K562 (cell line): ENCODE data around the gene CCDC137. TPM values are rescaled to one million over a fixed set of nuclear protein-coding genes. Genes with fewer than 3 reads are reported as not detected.

Experiments used
- ATAC-seq: fragments of 200-7000 bp; cut with Tn5 transposase; 3 replicates; pipeline ENCODE4 v1.9.1; 2020; ENCODE audit warnings: moderate library complexity
- BruUV-seq: library from RNA; stranded (reverse); fragments of 400-500 nt; replicated peaks from 2 replicates; lab custom pipeline; 2021; lab: Mats Ljungman, UMichigan
- CTCF ChIA-PET: fragments of 300-600 bp; formaldehyde crosslinking; extraction: SDS; loops from one replicate; lab custom pipeline; 2021; ENCODE audit warnings: low intra/inter-chr PET ratio; lab: Yijun Ruan, JAX
- POLR2A ChIA-PET: fragments of 300-600, 350-650 bp; sonication (Branson Sonifier 250); formaldehyde crosslinking; extraction: SDS; loops from one replicate; lab custom pipeline; 2021; ENCODE audit warnings: antibody characterized with exemption, inconsistent platforms; lab: Yijun Ruan, JAX
- DNase-seq, 4 experiments: peaks; one replicate each; pipeline versions ENCODE4 v3.0.0 to v3.0.0-alpha.2; 2011 to 2018; ENCODE audit warnings: low spot score in 3 of 4, mixed read lengths in 3 of 4; ENCODE audit errors: extremely low read depth in 1 of 4
- FAIRE-seq: peaks from 2 replicates; lab custom pipeline; 2011; peaks lifted over from hg19 to GRCh38; lab: Jason Lieb, UNC
- H2AFZ ChIP-seq: 2 replicates; pipeline ENCODE4 v1.6.0; 2011; ENCODE audit warnings: low read depth, low read length, control low read depth, inconsistent platforms
- H3K27ac ChIP-seq: fragments of 200-600 bp; 3 replicates; pipeline ENCODE4 v1.8.0; 2011; ENCODE audit warnings: low read depth, mild to moderate bottlenecking, control low read depth, inconsistent platforms, low read length, moderate library complexity, mixed read lengths; ENCODE audit errors: extremely low read depth
- H3K27me3 ChIP-seq, 2 experiments: fragments of 300-600 bp in 1 of 2; 2 replicates in 1 of 2; 3 replicates in 1 of 2; pipeline versions ENCODE4 v1.6.0 to v1.8.0; 2011; ENCODE audit warnings: inconsistent platforms in 2 of 2, low read length in 2 of 2, mild to moderate bottlenecking in 1 of 2, mixed read lengths in 1 of 2, moderate library complexity in 1 of 2; ENCODE audit not compliant: control insufficient read depth in 2 of 2, insufficient read depth in 2 of 2
- H3K36me3 ChIP-seq: fragments of 300-600 bp; 3 replicates; pipeline ENCODE4 v1.8.0; 2011; ENCODE audit warnings: mild to moderate bottlenecking, low read length, inconsistent platforms; ENCODE audit not compliant: control insufficient read depth, insufficient read depth
- H3K4me1 ChIP-seq, 2 experiments: fragments of 200-600 bp in 1 of 2; replicated peaks in 1 of 2; 2 replicates in 1 of 2; 3 replicates in 1 of 2; pipeline versions ENCODE4 v1.5.1 to v1.8.0; 2011; ENCODE audit warnings: inconsistent platforms in 2 of 2, low read length in 2 of 2, mild to moderate bottlenecking in 1 of 2, mixed read lengths in 1 of 2, moderate library complexity in 1 of 2; ENCODE audit not compliant: control insufficient read depth in 2 of 2, insufficient read depth in 2 of 2
- H3K4me2 ChIP-seq: 2 replicates; pipeline ENCODE4 v1.6.1; 2011; ENCODE audit warnings: low read length, control low read depth, inconsistent platforms, mixed read lengths; ENCODE audit not compliant: insufficient read depth
- H3K4me3 ChIP-seq: fragments of 200-600 bp; sonication (generic), shearing (Covaris generic); 2 replicates; pipeline ENCODE4 v1.5.1; 2016; ENCODE audit warnings: control low read depth, inconsistent platforms
- H3K79me2 ChIP-seq: fragments of 200-600 bp; 3 replicates; pipeline ENCODE4 v1.8.0; 2011; ENCODE audit warnings: low read length, inconsistent platforms; ENCODE audit not compliant: control insufficient read depth, insufficient read depth
- H3K9ac ChIP-seq, 2 experiments: 2 replicates each; pipeline versions ENCODE4 v1.6.0 to v1.6.1; 2011; ENCODE audit warnings: low read depth in 2 of 2, low read length in 2 of 2, control low read depth in 1 of 2, inconsistent platforms in 1 of 2, mild to moderate bottlenecking in 1 of 2, mixed read lengths in 1 of 2; ENCODE audit not compliant: insufficient read depth in 1 of 2
- H3K9me1 ChIP-seq: one replicate; pipeline ENCODE4 v1.6.0; 2011; ENCODE audit warnings: inconsistent platforms, mild to moderate bottlenecking, low read length, moderate library complexity; ENCODE audit not compliant: control insufficient read depth, insufficient read depth
- H3K9me3 ChIP-seq: replicated peaks from 2 replicates; pipeline ENCODE4 v1.5.1; 2011; ENCODE audit warnings: low read depth, low read length, inconsistent platforms; ENCODE audit not compliant: control insufficient read depth, insufficient read depth
- H4K20me1 ChIP-seq: replicated peaks from 2 replicates; pipeline ENCODE4 v1.6.1; 2011; ENCODE audit warnings: low read length, inconsistent platforms, mixed read lengths; ENCODE audit not compliant: control insufficient read depth, insufficient read depth
- ESRRA ChIP-seq: fragments of 450-650 bp; IDR thresholded peaks from 2 replicates; pipeline ENCODE4 v1.6.1; 2014; ENCODE audit warnings: low read depth, mild to moderate bottlenecking, moderate library complexity, borderline replicate concordance
- KDM4B ChIP-seq, 2 experiments: fragments of 450-650 bp in 1 of 2; sonication (generic) in 1 of 2; IDR thresholded peaks; 2 replicates each; pipeline ENCODE4 v1.6.1; 2016 to 2017; ENCODE audit warnings: borderline replicate concordance in 2 of 2, antibody characterized with exemption in 1 of 2, low read depth in 1 of 2, mild to moderate bottlenecking in 1 of 2
- MTA3 ChIP-seq: fragments of 450-650 bp; formaldehyde crosslinking; IDR thresholded peaks from 2 replicates; pipeline ENCODE4 v1.6.1; 2017; ENCODE audit warnings: mild to moderate bottlenecking, borderline replicate concordance
- POLR2B ChIP-seq: fragments of 450-650 bp; IDR thresholded peaks from 2 replicates; pipeline ENCODE4 v1.6.1; 2018; ENCODE audit warnings: low read depth; ENCODE audit not compliant: partially characterized antibody
- POLR2G ChIP-seq: fragments of 200-400 bp; formaldehyde crosslinking; IDR thresholded peaks from 2 replicates; pipeline ENCODE4 v1.6.1; 2017; ENCODE audit warnings: low read depth, mild to moderate bottlenecking, antibody characterized with exemption, low read length, moderate library complexity
- SUPT5H ChIP-seq: fragments of 450-650 bp; IDR thresholded peaks from 2 replicates; pipeline ENCODE4 v1.6.1; 2016
- WGBS: fragments of 100-300 bp; shearing (Covaris generic); methylation state at CpG from one replicate; pipeline ENCODE4 v1.1.6; 2016; ENCODE audit warnings: low coverage, mixed read lengths; ENCODE audit not compliant: insufficient coverage; ENCODE audit errors: missing lambda C conversion rate; 5-methylcytosine and 5-hydroxymethylcytosine counted together
- in situ Hi-C: fragments of 300-500 bp; cut with MboI; formaldehyde crosslinking; loops from 4 replicates; pipeline ENCODE4 v1.15.0; 2018; ENCODE audit warnings: inconsistent platforms, mixed read lengths
- intact Hi-C: fragments of 100-400 bp; cut with micrococcal nuclease; formaldehyde crosslinking; loops from 2 replicates; pipeline ENCODE4 v1.14.2; 2022
- polyA plus RNA-seq, 8 experiments: library from polyadenylated mRNA; depleted of rRNA in 4 of 8; stranded (reverse) in 5 of 8; unstranded in 3 of 8; fragments of >200 nt; fragmentation: Nextera tagmentation in 2 of 8; fragmentation: Illumina TruSeq in 1 of 8; extraction: Ambion mirVana in 2 of 8; extraction: Trizol in 1 of 8; gene quantifications; 2 replicates each; pipeline versions ENCODE4 v1.2.1 to v1.2.3, GENCODE V29; 2011 to 2014; ENCODE audit warnings: inconsistent platforms in 1 of 8, missing spikeins in 1 of 8
- total RNA-seq, 7 experiments: library from RNA; depleted of rRNA in 6 of 7; stranded (reverse); fragments of >200 nt in 6 of 7; fragmentation: Illumina TruSeq in 2 of 7; extraction: Trizol in 2 of 7; gene quantifications; 2 replicates each; pipeline versions ENCODE4 v1.2.1 to v1.2.3, GENCODE V29; 2011 to 2021; ENCODE audit warnings: low replicate concordance in 1 of 7
- TF ChIP-seq, protein P1 (sequence below), 2 experiments: fragments of 450-650 bp; formaldehyde crosslinking in 1 of 2; IDR thresholded peaks; 2 replicates each; pipeline versions ENCODE4 v1.4.0 to v1.6.1; 2014 to 2020; ENCODE audit warnings: mild to moderate bottlenecking in 2 of 2, borderline replicate concordance in 1 of 2, low read depth in 1 of 2
- TF ChIP-seq, protein P2 (sequence below), 2 experiments: fragments of 450-650 bp; conservative IDR thresholded peaks; 2 replicates each; pipeline ENCODE4 v1.6.1; 2017; ENCODE audit warnings: mild to moderate bottlenecking in 2 of 2, moderate library complexity in 2 of 2

The CCDC137 gene
- total and polyA plus RNA-seq, 9 of the 15 experiments (the other 6 are each of a cell fraction or from before 2014, with no cell fraction given), result 2.3 to 68.1 (median 38.3) TPM

DNA sequence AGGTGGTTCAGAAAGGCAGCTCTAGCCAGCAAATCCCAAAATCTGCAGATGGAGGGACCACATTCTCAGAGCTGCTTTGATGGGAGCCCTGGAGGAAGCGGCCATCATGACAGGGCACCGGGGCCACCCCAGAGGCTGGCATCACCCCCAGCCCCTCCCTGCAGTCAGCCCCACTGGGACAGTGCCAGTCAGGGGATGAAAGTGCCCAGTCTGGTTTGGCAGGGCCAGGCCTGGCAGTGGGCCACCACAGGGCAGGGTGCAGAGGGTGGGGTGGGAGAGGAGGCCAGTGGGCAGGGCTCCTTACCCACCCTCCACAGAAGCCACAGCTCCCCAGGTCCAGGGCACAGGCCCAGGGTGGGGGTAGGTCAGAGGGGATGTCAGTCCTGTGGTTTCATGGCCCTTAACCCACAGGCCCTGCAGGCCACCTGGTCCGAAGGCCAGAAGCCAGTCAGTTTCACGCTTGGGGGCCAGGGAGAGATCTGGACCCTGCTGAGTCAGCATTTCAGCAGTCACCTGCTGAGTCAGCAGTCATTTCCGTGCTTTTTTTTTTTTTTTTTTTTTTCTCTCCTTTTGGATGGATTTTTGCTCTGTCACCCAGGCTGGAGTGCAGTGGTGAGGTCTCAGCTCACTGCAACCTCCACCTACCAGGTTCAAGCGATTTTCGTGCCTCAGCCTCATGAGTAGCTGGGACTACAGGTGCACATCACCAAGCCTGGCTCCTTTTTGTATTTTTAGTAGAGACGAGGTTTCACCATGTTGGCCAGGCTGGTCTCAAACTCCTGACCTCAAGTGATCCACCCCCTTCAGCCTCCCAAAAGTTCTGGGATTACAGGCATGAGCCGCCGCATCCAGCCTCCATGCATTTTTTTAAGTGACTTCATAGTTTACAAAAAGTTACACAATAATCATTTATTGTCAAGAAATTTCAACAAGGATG, 55.9 kb downstream of the CCDC137 start:
- ATAC-seq, result peak; percentile 77
- peak; percentile 70 to 80 (median 74) for DNase-seq
- in situ Hi-C loops (no loop called here), intact Hi-C loops (no loop called here)
- Histone ChIP-seq H3K36me3 (peaks cover 27% of the 10 kb centered on the region; the same call in 1 of the 3 replicates), H3K9ac (peak overlapping the region in 1 of 2 experiments; percentile 61; a peak in 2 of 4 replicates), H2AFZ (no peak overlapping the region), H3K79me2 (no peaks in the 10 kb centered on the region), H3K9me1 (no peaks in the 10 kb centered on the region), H3K27ac (peak overlapping the region; percentile 54; the same call in 2 of the 3 replicates), H3K4me1 (peaks cover 19 to 53% of the 10 kb centered on the region in 2 experiments), H3K4me3 (no peak overlapping the region), H3K9me3 (no peaks in the 10 kb centered on the region), H4K20me1 (no peaks in the 10 kb centered on the region; the same call in 1 of the 2 replicates), H3K27me3 (no peaks in the 10 kb centered on the region), H3K4me2 (no peak overlapping the region)
- peak; percentile 83 for FAIRE-seq
- ChIA-PET CTCF (no interaction called here), POLR2A (interaction anchor here (0.6 to 5.4 kb wide), 9 partner anchors 9 to 491 kb away, joined by 3 to 59 read pairs (median 3); partner anchors contain the start of genes ARL16, HGS and SLC25A10)
- no TSS peak for BruUV-seq
- 43% methylated on average over 9 of the region's 10 CpGs for WGBS
- TF ChIP-seq KDM4B (IDR thresholded peaks at IDR 0.05; ENCODE audit: borderline replicate concordance in 2 of 2, low read depth in 1 of 2) (no peak), MTA3 (0 out of 2 replicates have a peak, but pooled peaks have one; percentile 24), POLR2B (peak; percentile 43), SUPT5H (peak; percentile 63), ESRRA (peak; percentile 35; the same call in 1 of the 2 replicates), POLR2G (peak; percentile 81)
- TF ChIP-seq, protein P1, sequence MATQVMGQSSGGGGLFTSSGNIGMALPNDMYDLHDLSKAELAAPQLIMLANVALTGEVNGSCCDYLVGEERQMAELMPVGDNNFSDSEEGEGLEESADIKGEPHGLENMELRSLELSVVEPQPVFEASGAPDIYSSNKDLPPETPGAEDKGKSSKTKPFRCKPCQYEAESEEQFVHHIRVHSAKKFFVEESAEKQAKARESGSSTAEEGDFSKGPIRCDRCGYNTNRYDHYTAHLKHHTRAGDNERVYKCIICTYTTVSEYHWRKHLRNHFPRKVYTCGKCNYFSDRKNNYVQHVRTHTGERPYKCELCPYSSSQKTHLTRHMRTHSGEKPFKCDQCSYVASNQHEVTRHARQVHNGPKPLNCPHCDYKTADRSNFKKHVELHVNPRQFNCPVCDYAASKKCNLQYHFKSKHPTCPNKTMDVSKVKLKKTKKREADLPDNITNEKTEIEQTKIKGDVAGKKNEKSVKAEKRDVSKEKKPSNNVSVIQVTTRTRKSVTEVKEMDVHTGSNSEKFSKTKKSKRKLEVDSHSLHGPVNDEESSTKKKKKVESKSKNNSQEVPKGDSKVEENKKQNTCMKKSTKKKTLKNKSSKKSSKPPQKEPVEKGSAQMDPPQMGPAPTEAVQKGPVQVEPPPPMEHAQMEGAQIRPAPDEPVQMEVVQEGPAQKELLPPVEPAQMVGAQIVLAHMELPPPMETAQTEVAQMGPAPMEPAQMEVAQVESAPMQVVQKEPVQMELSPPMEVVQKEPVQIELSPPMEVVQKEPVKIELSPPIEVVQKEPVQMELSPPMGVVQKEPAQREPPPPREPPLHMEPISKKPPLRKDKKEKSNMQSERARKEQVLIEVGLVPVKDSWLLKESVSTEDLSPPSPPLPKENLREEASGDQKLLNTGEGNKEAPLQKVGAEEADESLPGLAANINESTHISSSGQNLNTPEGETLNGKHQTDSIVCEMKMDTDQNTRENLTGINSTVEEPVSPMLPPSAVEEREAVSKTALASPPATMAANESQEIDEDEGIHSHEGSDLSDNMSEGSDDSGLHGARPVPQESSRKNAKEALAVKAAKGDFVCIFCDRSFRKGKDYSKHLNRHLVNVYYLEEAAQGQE (IDR thresholded peaks at IDR 0.05; ENCODE audit: borderline replicate concordance), result no peak
- TF ChIP-seq, protein P1 (CRISPR knock-in tag; IDR thresholded peaks at IDR 0.05; ENCODE audit: low read depth), result no peak
- TF ChIP-seq, protein P2, sequence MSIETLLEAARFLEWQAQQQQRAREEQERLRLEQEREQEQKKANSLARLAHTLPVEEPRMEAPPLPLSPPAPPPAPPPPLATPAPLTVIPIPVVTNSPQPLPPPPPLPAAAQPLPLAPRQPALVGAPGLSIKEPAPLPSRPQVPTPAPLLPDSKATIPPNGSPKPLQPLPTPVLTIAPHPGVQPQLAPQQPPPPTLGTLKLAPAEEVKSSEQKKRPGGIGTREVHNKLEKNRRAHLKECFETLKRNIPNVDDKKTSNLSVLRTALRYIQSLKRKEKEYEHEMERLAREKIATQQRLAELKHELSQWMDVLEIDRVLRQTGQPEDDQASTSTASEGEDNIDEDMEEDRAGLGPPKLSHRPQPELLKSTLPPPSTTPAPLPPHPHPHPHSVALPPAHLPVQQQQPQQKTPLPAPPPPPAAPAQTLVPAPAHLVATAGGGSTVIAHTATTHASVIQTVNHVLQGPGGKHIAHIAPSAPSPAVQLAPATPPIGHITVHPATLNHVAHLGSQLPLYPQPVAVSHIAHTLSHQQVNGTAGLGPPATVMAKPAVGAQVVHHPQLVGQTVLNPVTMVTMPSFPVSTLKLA (conservative IDR thresholded peaks at IDR 0.05), result 0 out of 4 replicates have a peak, but pooled peaks of 1 of the 2 experiments have one; percentile 20
